ENCODE data around the gene MSMP.

DNA sequence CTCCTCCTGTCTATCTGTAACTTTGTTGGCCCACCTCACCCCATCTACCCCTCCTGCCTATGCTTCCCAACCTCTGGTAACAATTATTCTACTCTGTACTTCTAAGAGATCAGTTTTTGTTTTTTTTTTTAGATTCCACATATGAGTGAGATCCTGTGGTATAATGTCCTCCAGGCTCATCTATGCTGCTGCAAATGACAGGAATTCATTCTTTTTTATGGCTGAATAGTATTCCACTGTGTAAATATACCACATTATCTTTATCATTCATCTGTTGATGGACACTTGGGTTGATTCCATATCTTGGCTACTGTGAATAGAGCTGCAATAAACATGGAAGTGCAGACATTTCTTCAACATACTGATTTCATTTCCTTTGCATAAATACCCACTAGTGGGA is 29.3 kb upstream of the MSMP start:
- TF ChIP-seq EP300 (IDR thresholded peaks at IDR 0.05; ENCODE audit: borderline replicate concordance in 1 of 2, control insufficient read depth in 1 of 2, low read depth in 2 of 2, low read length in 2 of 2) (no peak), SUZ12 (IDR thresholded peaks at IDR 0.05; ENCODE audit: unreplicated experiment) (no peak), ZSCAN29 (IDR thresholded peaks at IDR 0.05) (no peak), MAX (IDR thresholded peaks at IDR 0.05; ENCODE audit: low read depth, low read length) (no peak), CTCF (IDR thresholded peaks at IDR 0.05 in 2 of 3, conservative IDR thresholded peaks at IDR 0.05 in 1 of 3; ENCODE audit: control insufficient read depth in 2 of 3, extremely low read depth in 1 of 3, insufficient read depth in 1 of 3, low read depth in 3 of 3, low read length in 3 of 3) (no peak), CBX3 (IDR thresholded peaks at IDR 0.05; ENCODE audit: borderline replicate concordance, low read depth) (no peak), CHD4 (IDR thresholded peaks at IDR 0.05) (no peak), POLR2A (IDR thresholded peaks at IDR 0.05; ENCODE audit: low read depth, low read length) (no peak), NFYB (IDR thresholded peaks at IDR 0.05; ENCODE audit: insufficient read depth, low read depth, low read length) (no peak), RAD21 (IDR thresholded peaks at IDR 0.05; ENCODE audit: insufficient read depth, low read depth, low read length) (no peak), ZBTB33 (IDR thresholded peaks at IDR 0.05) (no peak), SREBF2 (IDR thresholded peaks at IDR 0.05; ENCODE audit: low read length) (no peak), CBFB (IDR thresholded peaks at IDR 0.05; ENCODE audit: low read depth) (no peak)
- TF ChIP-seq, protein P1, sequence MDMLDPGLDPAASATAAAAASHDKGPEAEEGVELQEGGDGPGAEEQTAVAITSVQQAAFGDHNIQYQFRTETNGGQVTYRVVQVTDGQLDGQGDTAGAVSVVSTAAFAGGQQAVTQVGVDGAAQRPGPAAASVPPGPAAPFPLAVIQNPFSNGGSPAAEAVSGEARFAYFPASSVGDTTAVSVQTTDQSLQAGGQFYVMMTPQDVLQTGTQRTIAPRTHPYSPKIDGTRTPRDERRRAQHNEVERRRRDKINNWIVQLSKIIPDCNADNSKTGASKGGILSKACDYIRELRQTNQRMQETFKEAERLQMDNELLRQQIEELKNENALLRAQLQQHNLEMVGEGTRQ (IDR thresholded peaks at IDR 0.05; ENCODE audit: borderline replicate concordance, low read depth, low read length), result no peak

All from GM12878 (cell line).